Activated naive CD4-positive, alpha-beta T cell treated with anti-CD3 and anti-CD28 coated beads, Interleukin-2, amount 10 ng/mL, durations not matched to agents 7 days and 5 days (primary cell): ENCODE results near the gene LGMN.

ENCODE experiments used
- CTCF ChIA-PET: fragments of 350-600 bp; sonication (Branson Sonifier 250); formaldehyde crosslinking; loops from one replicate; lab custom pipeline; 2021; ENCODE audit warnings: antibody characterized with exemption; lab: Charles Lee
- DNase-seq: peaks from one replicate; pipeline ENCODE4 v3.0.0-alpha.2; 2020
- H3K27ac Mint-ChIP-seq: one replicate; pipeline ENCODE4 v1.8.0; 2021; ENCODE audit warnings: mild to moderate bottlenecking, moderate library complexity, mixed read lengths
- H3K27me3 Mint-ChIP-seq: one replicate; pipeline ENCODE4 v1.8.0; 2021; ENCODE audit warnings: mild to moderate bottlenecking, mixed read lengths
- H3K36me3 Mint-ChIP-seq: one replicate; pipeline ENCODE4 v1.8.0; 2021; ENCODE audit warnings: mixed read lengths
- H3K4me1 Mint-ChIP-seq: one replicate; pipeline ENCODE4 v1.8.0; 2021; ENCODE audit warnings: mixed read lengths
- H3K4me3 Mint-ChIP-seq: one replicate; pipeline ENCODE4 v1.8.0; 2021; ENCODE audit warnings: mild to moderate bottlenecking, moderate library complexity, mixed read lengths
- H3K9me3 Mint-ChIP-seq: one replicate; pipeline ENCODE4 v1.8.0; 2021; ENCODE audit warnings: mixed read lengths

The LGMN gene

DNA sequence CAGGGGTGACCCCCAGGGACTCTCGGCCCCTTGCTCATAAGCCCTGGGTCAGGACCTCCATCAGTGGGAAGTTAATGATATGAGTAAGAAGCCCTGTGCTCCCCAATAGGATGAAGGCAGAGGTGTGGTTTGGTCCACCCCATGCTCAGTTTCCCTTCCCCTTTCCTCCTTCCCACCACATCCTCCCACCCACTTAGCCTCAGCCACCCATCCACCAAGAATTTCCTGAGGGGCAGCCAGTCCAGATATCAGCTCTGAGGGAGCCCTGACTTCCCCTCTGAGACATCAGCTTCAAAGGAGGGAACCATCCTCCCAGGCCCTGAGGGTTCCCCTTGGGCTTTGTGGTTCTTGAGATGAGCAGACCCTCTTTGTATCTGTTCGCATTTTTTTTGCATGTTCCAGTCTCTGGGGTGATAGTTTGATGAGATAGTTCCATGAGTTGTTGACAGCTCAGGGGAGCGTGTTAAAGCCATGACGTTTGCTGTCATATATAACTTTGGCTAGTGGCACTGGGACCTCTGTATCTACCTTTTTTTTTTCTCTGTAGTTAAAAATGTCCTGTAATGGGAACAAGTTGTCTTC lies 71.2 kb downstream of the LGMN start:
- H3K27me3 Mint-ChIP-seq = no peaks in the 10 kb centered on the region
- no peak for DNase-seq
- H3K4me1 Mint-ChIP-seq = peaks cover 51% of the 10 kb centered on the region
- H3K36me3 Mint-ChIP-seq = peaks cover 80% of the 10 kb centered on the region
- H3K9me3 Mint-ChIP-seq = no peaks in the 10 kb centered on the region
- CTCF ChIA-PET = interaction anchor here (1.0 kb wide), 2 partner anchors 9 to 63 kb away, joined by 3 to 7 read pairs; no protein-coding TSS in a partner anchor
- H3K27ac Mint-ChIP-seq = peak overlapping the region; percentile 4
- no peak overlapping the region for H3K4me3 Mint-ChIP-seq

DNA sequence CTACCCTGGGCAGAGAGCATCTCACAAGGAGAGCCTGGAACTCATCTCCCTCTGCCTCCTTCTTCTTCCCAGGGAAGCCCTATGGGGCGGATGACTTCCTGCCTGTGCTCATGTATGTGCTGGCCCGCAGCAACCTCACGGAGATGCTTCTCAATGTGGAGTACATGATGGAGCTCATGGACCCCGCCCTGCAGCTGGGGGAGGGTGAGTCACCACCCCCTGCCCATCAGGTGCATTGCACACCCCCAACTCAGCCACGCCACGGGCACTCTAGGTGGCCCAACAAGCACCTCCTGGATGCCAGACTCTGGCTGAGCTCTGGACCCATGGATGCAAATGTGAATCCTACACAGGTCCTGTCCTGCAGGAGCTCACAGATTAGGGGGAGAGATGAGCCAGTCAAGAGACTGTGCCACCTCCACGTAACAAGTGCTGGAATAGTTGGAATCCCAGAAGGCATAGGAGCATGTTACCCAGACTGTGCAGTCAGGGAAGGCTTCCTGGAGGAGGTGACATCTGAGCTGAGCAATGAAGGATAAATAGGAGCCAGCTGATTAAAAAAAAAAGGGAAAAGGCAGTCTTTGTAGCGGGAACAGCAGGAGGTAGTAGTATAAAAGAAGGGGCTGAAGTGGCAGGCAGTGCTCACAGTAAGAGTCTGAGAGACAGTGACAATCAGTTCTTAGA lies 71.9 kb downstream of the LGMN start:
- Mint-ChIP-seq H3K4me1 (peaks cover 50% of the 10 kb centered on the region), H3K27ac (peak overlapping the region; percentile 43), H3K4me3 (no peak overlapping the region), H3K36me3 (peaks cover 76% of the 10 kb centered on the region), H3K9me3 (no peaks in the 10 kb centered on the region), H3K27me3 (no peaks in the 10 kb centered on the region)
- CTCF ChIA-PET = interaction anchor here (1.0 kb wide), 2 partner anchors 10 to 63 kb away, joined by 3 to 7 read pairs; no protein-coding TSS in a partner anchor
- DNase-seq = no peak

- no peaks in the 10 kb centered on the region for H3K27me3 Mint-ChIP-seq
- CTCF ChIA-PET = no interaction called here
- no peaks in the 10 kb centered on the region for H3K9me3 Mint-ChIP-seq
- H3K4me1 Mint-ChIP-seq = peaks cover 45% of the 10 kb centered on the region
- DNase-seq = no peak
- H3K27ac Mint-ChIP-seq = no peak overlapping the region
- peaks cover 75% of the 10 kb centered on the region for H3K36me3 Mint-ChIP-seq
- no peak overlapping the region for H3K4me3 Mint-ChIP-seq
These were observed 72.5 kb downstream of the LGMN start for GRCh38 chr14:92675976-92676375.

GRCh38 chr14:92675421-92675820 lies 73.0 kb downstream of the LGMN start:
- H3K4me3 Mint-ChIP-seq = no peak overlapping the region
- no peaks in the 10 kb centered on the region for H3K27me3 Mint-ChIP-seq
- H3K9me3 Mint-ChIP-seq = no peaks in the 10 kb centered on the region
- H3K36me3 Mint-ChIP-seq = peaks cover 76% of the 10 kb centered on the region
- peaks cover 44% of the 10 kb centered on the region for H3K4me1 Mint-ChIP-seq
- no peak for DNase-seq
- CTCF ChIA-PET = interaction anchor here (0.6 kb wide), 1 partner anchor 65 kb away, joined by 3 read pairs; no protein-coding TSS in a partner anchor
- H3K27ac Mint-ChIP-seq = no peak overlapping the region

GRCh38 chr14:92673601-92674150 lies 74.8 kb downstream of the LGMN start:
- no peak overlapping the region for H3K4me3 Mint-ChIP-seq
- CTCF ChIA-PET = no interaction called here
- H3K27ac Mint-ChIP-seq = no peak overlapping the region
- peaks cover 76% of the 10 kb centered on the region for H3K36me3 Mint-ChIP-seq
- no peaks in the 10 kb centered on the region for H3K27me3 Mint-ChIP-seq
- H3K4me1 Mint-ChIP-seq = peaks cover 53% of the 10 kb centered on the region
- no peak for DNase-seq
- H3K9me3 Mint-ChIP-seq = no peaks in the 10 kb centered on the region

- Mint-ChIP-seq H3K27ac (peak overlapping the region; percentile 16), H3K4me3 (no peak overlapping the region), H3K27me3 (no peaks in the 10 kb centered on the region), H3K36me3 (peaks cover 77% of the 10 kb centered on the region), H3K9me3 (no peaks in the 10 kb centered on the region), H3K4me1 (peaks cover 56% of the 10 kb centered on the region)
- CTCF ChIA-PET = interaction anchor here (1.2 to 1.6 kb wide), 3 partner anchors 10 to 58 kb away, joined by 4 to 6 read pairs (median 6); no protein-coding TSS in a partner anchor
- DNase-seq = no peak
These were observed 77.6 kb downstream of the LGMN start for GRCh38 chr14:92670643-92671366.

DNA sequence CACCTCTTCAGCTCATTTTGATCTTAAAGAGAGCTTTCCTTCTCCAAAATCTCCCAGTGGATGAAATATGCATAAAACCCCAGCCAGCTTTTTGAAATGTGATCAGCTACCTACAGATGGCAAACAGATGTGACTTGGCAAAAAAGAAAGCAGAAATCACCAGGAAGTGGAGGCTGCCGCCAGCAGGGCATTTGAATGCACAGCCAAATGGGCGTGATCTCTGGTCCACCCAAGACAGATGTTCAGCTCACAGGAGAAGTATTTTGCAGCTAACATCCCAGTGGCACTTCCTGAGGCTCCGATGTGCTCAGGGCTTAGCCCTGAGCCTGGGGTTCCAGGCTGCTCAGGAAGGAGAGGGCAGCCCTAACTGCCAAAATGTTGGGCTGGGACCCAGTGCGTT lies 78.3 kb downstream of the LGMN start:
- H3K36me3 Mint-ChIP-seq = peaks cover 77% of the 10 kb centered on the region
- no peaks in the 10 kb centered on the region for H3K9me3 Mint-ChIP-seq
- DNase-seq = no peak
- CTCF ChIA-PET = interaction anchor here (0.5 to 1.6 kb wide), 6 partner anchors 11 to 1799 kb away, joined by 3 to 6 read pairs (median 5); no protein-coding TSS in a partner anchor
- no peaks in the 10 kb centered on the region for H3K27me3 Mint-ChIP-seq
- H3K27ac Mint-ChIP-seq = peak overlapping the region; percentile 64
- H3K4me3 Mint-ChIP-seq = no peak overlapping the region
- peaks cover 53% of the 10 kb centered on the region for H3K4me1 Mint-ChIP-seq

- Mint-ChIP-seq H3K27me3 (no peaks in the 10 kb centered on the region), H3K9me3 (no peaks in the 10 kb centered on the region), H3K36me3 (peaks cover 76% of the 10 kb centered on the region), H3K27ac (no peak overlapping the region), H3K4me1 (peaks cover 55% of the 10 kb centered on the region), H3K4me3 (no peak overlapping the region)
- CTCF ChIA-PET = interaction anchor here (0.7 to 1.1 kb wide), 2 partner anchors 12 to 55 kb away, joined by 3 to 4 read pairs; no protein-coding TSS in a partner anchor
- DNase-seq = no peak
These were observed 80.0 kb downstream of the LGMN start for GRCh38 chr14:92668276-92668973.

DNA sequence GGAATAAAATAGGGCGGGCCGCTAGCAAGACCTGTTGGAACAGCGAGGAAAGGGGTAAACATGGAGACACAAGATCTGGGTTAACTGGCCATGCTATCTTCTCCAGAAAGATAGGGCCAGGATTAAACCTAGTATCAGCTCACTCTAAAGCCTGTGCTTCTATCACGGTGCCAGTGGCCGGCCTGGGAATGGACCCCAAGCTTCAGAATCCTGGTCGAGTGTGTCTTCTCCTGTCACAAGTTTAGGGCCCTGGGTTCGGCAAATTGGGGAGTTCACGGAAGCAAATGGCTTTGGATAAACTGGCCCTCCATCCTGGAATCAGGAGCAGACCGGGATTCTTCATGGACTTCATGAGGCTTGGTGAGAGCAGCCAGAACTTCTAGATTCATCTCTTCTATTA lies 82.2 kb downstream of the LGMN start:
- CTCF ChIA-PET = interaction anchor here (1.1 kb wide), 1 partner anchor 70 kb away, joined by 3 read pairs; no protein-coding TSS in a partner anchor
- no peaks in the 10 kb centered on the region for H3K9me3 Mint-ChIP-seq
- peaks cover 88% of the 10 kb centered on the region for H3K36me3 Mint-ChIP-seq
- H3K27me3 Mint-ChIP-seq = no peaks in the 10 kb centered on the region
- no peak overlapping the region for H3K4me3 Mint-ChIP-seq
- no peak overlapping the region for H3K27ac Mint-ChIP-seq
- DNase-seq = no peak
- H3K4me1 Mint-ChIP-seq = peaks cover 60% of the 10 kb centered on the region

DNA sequence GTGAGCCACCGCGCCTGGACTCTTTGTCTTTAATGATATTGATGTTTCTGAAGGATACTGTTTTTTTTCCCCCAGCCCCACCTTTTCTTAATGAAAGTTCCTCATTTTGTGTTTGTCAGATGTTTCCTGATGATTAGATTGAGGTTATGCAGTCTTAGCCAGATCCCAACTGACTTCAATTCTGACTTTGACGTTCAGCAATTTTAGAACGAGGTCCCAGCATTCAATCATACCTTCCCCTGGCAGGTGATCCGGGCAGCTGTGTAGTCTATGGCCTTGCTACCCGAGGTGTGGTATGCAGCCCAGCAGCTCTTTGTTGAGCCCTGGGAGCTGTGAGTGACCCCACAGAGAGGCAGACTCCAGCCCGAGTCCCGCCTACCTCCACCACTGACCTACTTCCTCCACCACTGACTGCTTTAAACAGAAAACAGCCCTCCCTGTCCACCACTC lies 82.7 kb downstream of the LGMN start:
- peaks cover 63% of the 10 kb centered on the region for H3K4me1 Mint-ChIP-seq
- H3K27ac Mint-ChIP-seq = no peak overlapping the region
- H3K36me3 Mint-ChIP-seq = peaks cover 88% of the 10 kb centered on the region
- CTCF ChIA-PET = no interaction called here
- H3K9me3 Mint-ChIP-seq = no peaks in the 10 kb centered on the region
- no peak overlapping the region for H3K4me3 Mint-ChIP-seq
- no peak for DNase-seq
- no peaks in the 10 kb centered on the region for H3K27me3 Mint-ChIP-seq

GRCh38 chr14:92663049-92663448 lies 85.4 kb downstream of the LGMN start:
- Mint-ChIP-seq H3K4me1 (peaks cover 64% of the 10 kb centered on the region), H3K4me3 (no peak overlapping the region), H3K27ac (no peak overlapping the region), H3K27me3 (no peaks in the 10 kb centered on the region), H3K9me3 (no peaks in the 10 kb centered on the region), H3K36me3 (peaks cover 89% of the 10 kb centered on the region)
- DNase-seq = no peak
- CTCF ChIA-PET = no interaction called here

DNA sequence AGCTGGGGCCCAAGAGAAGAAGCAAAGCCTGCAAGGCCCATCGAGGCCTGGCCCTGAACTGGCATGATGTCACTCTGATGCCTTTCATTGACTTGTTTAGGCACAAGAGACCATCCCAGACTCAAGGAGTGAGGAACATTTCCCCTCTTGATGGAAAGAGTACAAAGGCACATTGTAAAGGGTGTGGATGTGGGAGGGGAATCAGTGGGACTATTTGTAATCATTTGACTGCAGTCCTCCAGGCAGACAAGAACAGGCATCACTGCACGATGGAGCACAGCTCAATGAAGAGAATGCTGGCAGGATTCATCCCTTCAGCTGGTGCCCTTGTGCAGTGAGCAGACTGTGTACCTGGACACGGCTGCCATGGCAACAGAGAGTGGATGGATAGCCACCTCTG lies 87.9 kb downstream of the LGMN start:
- Mint-ChIP-seq H3K27me3 (no peaks in the 10 kb centered on the region), H3K27ac (peak overlapping the region; percentile 60), H3K4me1 (peaks cover 72% of the 10 kb centered on the region), H3K4me3 (no peak overlapping the region), H3K9me3 (no peaks in the 10 kb centered on the region), H3K36me3 (peaks cover 89% of the 10 kb centered on the region)
- no peak for DNase-seq
- CTCF ChIA-PET = no interaction called here

DNA sequence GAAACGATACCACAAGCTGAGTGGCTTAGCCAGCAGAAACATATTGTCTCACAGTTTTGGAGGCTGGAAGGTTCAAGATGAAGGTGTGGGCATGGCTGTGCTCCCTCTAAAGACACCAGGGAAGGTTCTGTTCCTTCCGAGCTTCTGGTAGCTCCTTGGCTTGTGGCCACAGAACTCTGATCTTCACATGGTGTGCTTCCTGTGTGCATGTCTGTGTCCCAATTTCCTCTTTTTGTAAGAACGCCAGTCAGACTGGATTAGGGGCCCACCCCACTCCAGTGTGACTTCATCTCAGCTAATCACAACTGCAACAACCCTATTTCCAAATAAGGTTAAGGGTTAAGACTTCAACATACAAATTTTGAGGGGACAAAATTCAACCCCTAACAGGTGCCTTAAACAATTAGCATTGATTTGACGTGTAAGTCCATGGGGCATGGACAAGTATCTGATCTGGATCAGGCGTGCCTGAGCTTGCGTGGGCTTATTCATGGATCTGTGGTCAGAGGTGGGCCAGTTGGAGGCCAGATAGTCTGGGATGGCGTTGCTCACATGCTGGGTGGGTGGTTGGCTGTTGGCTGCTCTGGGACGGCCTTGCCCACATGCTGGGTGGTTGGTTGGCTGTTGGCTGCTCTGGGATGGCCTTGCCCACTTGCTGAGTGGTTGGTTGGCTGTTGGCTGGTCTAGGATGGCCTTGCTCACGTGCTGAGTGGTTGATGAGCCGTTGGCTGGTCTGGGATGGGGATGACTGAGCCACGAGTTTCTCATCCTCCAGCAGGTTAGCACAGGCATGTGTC lies 88.5 kb downstream of the LGMN start:
- peaks cover 74% of the 10 kb centered on the region for H3K4me1 Mint-ChIP-seq
- no peak for DNase-seq
- CTCF ChIA-PET = no interaction called here
- H3K9me3 Mint-ChIP-seq = no peaks in the 10 kb centered on the region
- H3K4me3 Mint-ChIP-seq = no peak overlapping the region
- no peaks in the 10 kb centered on the region for H3K27me3 Mint-ChIP-seq
- peak overlapping the region; percentile 60 for H3K27ac Mint-ChIP-seq
- H3K36me3 Mint-ChIP-seq = peaks cover 92% of the 10 kb centered on the region
